HG03064 (cell line): ENCODE data around the gene INPP5A.
"Not testable (repeated sequence)": the region's sequence is repeated elsewhere in the genome, so short reads cannot be mapped to it uniquely, and the experiment has no call there.

Experiments used
- ATAC-seq: cut with Tn5 transposase; IDR thresholded peaks from one replicate; pipeline ENCODE4 v1.9.1; 2021; ENCODE audit warnings: low read depth; ENCODE audit not compliant: unreplicated experiment

The INPP5A gene

DNA sequence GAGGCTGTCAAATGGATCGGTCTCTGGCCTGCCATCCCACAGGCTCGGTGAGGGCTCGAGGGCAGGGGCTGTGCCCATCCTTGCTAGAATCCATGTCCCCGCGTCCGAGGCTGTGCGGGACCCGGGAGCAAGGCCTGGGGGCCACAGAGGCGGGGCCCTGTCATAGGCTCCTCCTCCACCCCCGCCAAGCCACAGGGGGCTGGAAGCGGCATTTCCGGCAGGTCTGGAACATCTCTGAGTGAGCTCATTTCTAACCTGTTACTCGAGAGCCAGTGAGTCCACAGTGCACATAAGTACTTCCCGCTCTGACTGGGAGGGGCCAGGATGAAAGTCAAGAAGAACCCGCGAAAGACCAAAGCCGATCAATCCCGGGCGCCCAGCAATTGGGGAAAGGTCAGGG is 190.7 kb downstream of the INPP5A start:
- no peak for ATAC-seq

DNA sequence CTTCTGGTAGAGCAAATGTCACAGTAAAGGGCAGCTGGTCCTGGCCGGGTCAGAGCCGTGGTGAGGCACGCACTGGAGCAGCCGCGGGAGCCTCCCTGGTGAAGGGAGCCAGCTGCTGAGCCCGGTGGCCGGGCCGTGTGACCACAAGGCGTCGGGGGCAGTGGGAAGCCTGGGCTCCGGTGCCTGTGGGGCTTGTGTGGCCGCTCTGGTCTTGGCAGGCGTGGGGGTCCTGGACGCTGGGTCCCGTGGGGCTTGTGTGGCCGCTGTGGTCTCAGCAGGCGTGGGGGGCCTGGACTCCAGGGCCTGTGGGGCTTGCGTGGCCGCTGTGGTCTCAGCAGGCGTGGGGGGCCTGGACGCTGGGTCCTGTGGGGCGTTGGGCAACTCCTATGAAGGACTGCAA is 191.2 kb downstream of the INPP5A start:
- ATAC-seq, result no peak

DNA sequence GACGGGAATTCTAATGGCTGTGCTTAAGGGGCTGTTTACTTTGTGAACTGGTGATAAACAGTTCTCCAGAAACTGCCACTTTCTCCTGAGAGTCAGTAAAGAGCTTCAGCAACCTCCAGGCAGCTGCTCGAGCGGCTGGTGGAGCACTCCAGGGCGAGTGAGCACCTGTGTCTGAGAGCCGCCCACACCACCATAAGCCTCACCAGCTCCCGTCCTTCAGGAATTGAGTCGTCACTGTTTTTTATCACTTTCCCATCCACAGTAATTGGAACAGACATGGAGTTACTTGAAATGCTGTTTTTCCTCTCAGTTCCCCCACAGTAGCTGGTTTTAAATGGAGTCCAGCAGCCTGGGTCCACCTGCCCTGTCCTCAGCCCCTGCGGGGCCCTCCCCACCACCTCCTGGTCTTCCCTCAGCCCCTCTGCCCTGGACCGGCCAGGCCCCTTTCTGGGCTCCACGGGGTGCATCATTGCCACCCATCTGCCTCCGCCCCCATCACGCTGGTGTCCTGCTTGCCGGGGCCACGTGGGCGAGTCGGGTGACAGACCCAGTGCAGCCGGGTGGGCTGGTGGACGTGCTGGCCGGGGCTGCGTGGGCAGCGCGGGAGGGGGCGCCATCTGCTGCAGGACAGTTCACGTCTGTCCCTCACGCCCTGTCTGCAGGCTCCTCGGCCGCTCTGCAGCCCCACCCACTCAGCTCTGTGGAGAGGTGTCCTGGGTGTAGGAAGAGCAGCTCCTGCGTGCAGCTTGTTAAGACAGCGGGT is 192.4 kb downstream of the INPP5A start:
- ATAC-seq, result no peak

DNA sequence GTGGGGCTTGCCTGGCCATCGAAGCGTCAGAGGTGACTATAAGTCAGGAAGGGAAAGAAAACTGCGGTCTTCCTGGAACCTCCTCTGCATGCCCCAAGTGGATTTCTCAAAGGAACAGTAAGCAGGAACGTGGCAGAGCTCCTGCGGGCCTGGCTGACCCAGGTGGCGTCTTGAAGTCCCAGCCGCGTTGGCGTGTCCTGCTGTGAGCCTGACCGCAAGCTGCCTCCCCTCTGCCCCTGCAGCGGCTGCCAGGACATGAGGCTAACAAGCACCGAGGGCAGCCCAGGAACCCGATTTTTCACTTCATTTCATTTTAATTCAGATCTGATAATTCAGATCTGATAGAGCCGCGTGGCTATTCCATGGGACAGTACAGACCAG is 193.0 kb downstream of the INPP5A start:
- ATAC-seq, result no peak

DNA sequence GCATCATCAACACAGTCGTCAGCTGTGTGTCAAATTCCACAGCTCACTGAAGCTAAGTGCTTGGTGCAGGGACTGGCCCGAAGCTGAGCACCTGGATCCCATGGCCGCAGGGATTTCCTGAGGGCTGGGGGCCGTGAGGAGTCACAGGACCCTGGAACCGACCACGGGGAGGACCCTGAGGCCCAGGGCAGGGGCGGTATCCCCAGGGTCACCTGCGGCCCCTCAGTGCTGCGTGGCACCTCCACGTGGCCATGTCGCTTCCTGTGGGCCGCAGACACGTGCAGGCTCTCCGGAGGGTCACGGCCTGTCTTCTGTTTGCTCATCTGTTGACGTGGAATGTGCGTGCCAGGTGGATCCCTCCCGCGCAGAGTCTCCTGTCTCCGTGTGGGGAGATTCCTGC is 194.9 kb downstream of the INPP5A start:
- no peak for ATAC-seq

DNA sequence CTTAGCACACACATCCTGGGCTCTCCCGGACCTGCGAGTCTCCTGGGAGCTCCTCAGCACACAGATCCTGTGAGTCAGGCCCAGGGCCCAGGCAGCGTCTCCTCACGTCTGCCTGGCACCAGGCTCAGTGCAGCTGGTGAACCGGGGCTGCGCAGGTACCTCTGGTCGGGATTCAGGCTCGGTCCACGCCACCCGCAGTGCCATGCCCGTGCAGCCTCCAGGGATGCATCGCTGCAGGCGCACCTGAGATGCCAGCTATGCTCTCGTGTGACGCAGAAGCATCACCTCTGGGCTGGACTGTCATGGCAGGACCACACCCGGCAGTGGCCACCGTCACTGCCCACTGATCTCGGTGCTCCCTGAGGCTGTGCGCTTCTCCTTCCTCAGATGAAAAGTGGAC is 196.3 kb downstream of the INPP5A start:
- no peak for ATAC-seq

DNA sequence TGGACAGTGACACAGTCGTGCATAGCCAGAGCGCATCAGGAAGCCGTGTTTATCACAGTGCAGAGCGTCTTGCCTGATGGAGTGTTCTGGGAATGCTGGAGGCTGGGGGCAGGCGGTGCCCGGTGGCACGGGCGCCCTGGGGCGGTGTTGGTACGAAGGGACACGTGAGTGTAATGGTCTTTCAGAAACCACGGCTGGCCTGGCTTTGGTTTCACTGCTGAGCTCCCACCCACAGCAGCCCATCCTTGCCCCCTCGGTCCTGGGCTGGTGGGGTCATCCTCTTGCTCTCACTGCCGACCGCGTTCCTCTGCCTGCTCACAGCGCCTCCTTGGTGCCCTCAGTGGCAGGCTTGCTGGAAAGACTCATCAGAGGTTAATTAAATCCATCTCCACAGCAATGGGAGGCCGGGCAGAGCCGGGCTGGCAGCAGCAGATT is 197.8 kb downstream of the INPP5A start:
- ATAC-seq, result no peak

DNA sequence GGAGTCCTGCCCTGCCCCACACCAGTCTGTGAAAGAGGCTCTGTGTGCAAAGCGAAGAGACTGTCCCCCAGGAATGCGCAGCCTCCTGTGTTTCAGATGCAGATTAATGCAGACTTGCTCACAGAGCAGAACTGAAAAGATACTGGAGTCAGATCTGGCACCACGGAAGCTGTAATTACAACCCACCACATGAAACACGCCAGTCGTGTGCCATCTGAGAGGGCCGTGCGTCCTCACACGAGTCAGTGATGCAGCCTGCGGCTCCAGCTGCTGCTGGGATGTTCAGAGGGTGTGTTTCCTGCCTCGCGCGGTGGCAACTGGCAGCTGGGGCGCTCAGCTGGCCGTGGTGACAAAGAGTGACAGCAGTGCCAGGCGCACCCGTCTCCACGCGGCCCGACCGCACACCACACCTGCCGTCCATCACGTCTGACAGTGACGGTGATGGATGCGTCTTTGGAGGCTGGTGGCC is 198.4 kb downstream of the INPP5A start:
- ATAC-seq, result no peak

DNA sequence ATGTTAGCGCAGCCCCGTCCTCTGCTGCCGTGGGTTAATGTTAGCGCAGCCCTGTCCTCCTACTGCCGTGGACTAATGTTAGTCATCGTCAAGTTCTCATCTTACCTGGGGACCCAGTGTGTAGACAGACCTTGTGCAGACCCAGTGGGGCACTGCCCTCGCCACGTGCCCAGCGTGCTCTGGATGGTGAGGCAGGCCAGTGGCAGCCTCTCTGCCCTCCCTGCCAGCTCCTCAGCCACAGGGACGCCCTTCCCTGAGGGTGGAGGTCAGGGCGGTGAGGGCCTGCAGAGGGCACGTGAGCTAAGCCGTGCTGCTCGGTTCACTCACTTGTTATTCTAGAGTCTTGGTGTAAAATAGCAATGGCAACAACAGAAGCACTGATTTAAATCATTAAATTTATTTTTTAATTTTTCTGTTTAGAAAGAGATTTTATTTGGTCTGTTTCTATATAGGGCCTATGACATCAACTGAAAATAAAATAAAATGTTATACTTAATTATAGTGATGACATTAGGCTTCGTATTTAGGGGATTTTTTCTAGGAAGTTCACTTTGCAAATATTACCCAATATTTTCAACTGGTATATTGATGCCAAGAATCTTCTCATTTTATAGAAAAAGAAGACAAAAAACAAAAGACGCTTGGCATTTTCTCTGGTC is 199.9 kb downstream of the INPP5A start:
- ATAC-seq, result no peak

DNA sequence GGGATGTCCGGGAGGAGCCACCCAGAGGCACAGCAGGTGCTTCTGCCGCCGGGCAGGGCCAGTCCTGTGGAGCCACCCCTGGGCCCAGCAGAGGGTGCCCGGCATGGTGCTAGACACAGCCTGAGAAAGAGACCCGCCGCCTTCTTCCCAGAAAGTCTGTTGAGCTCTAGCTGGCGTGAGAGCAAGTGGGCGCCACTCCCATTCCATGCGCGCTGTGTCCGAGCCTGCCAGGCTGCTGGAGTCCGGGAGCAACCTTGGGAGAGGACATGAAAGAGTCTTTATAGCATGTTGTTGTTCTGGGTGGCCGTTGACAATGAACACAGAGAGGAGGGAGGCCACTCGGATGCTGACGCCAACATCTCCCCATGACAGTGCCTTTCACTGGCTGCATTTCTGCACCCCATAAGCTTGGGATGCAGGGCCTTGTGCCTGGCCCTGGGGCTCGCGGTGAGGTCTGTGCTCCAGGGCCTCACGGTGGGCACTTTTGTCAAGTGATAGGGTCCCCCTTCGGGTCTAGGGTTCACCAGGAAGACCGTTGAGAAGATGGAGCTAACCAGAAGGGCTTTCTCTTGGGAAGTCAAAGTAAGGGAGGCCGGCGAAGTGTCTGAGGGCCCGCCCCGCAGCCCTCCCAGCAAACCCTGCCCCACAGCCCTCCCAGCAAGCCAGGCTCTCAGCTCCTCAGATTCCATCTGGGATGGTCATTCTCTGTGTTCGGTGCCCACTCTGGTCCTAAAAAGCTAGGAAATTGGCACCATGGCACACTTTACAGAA is 201.1 kb downstream of the INPP5A start:
- ATAC-seq, result no peak

DNA sequence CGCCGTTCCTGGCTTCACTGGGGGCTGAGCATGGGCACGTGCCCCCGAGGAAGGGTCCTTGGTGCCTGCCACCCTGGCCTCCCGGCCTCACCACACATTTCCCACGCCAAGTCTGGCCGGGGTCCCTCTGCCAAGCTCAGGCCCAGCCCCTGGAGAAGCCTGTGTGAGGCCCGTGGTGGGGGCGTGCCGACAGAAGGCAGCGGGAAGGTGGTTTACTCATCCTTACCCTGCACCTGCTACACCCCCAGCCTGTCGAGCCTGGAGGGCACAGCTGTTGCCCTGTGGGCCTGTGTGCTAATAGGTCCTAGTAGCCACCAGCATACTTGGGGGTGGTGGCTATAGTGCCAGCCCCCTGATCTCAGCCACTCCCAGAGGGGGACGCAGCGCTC is 201.6 kb downstream of the INPP5A start:
- no peak for ATAC-seq

DNA sequence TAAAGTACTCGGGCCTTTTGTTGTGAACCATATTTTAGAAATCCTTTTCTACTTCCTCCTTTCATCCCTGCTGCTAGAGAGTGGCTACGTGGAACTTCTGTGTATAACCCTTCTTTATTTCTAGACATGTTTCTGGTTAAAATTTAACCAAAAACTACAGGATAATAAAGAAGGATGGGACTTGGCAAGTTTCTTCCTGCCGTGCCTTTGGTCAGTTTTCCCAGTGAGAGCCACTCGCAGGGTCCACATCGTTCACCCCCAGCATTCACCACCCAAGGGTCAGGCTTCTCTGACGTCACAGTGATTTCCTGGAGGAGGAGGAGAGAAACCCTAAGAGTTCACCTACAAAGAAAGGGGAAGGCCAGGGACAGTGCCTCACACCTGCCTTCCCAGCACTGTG is 203.0 kb downstream of the INPP5A start:
- no peak for ATAC-seq

DNA sequence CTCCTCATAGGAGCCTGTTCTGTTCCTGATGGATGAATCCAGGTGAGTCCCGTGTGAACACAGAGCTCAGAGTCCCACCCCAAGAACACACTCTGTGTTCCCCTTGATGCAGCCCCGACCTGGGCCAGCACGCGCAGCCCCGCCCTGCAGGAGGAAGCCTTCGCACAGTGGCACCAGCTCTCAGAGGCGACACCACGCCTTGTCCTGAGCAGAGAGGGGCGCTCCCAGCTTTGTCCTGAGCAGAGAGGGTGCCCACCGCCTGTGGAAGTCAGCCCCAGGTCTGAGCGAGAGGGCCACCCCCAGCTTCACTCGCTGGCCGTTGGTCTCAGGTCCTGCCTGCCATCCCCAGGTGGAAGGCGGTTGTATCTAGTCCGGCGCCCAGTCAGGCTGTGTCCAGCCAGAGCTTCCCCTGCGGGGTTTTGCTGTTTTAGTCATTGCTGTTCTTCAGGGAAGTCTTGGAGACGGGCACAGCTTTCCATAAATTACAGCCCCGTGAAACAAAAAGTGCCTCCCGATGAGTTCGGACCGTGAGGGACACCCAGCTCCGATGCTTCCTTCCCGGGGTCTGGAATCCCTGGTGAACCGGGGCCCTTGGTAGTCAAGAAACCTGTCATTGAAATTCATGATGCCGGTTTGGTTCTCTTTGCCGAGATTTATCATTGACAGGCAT is 204.7 kb downstream of the INPP5A start:
- no peak for ATAC-seq

DNA sequence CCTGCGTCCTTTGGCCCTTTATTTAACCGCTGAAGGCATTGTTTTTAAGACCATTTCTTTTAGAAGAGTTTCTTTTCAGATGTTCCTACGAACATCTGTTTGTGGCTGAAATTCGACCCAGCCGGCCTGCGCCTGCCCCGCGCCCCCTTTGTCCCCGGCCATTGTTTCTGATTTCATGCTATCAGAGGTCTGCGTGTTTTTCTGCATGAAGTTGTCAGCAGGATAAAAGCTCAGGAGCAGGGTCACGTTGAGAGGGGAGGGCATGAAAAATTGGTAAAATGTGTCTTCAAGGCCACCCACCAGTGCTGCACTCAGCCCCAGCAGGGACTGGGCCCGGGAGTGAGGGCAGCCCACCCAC is 205.2 kb downstream of the INPP5A start:
- no peak for ATAC-seq

DNA sequence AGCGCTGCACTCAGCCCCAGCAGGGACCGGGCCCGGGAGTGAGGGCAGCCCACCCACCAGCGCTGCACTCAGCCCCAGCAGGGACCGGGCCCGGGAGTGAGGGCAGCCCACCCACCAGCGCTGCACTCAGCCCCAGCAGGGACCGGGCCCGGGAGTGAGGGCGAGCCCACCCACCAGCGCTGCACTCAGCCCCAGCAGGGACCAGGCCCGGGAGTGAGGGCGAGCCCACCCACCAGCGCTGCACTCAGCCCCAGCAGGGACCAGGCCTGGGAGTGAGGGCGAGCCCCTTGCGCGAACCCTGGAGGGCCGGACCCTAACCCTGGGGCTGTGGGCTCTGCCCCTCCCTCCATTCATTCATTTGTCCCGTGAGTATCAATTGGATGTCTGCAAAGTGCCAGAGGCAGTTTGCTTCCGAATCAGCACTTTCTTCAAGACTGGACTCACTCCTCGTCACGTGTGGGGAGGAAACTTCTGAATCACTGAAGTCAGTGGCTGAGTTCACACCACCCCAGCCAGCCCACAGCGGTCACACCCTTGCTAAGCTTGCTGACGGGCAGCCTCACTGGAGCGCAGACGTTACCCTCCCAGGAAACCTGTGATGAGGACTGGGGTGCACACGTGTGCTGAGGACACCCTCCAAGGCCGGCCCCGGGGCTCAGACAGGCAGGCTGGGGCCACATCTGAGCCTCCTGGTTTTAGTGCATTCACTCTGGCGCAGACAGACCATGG is 205.8 kb downstream of the INPP5A start:
- not testable (repeated sequence) for ATAC-seq

DNA sequence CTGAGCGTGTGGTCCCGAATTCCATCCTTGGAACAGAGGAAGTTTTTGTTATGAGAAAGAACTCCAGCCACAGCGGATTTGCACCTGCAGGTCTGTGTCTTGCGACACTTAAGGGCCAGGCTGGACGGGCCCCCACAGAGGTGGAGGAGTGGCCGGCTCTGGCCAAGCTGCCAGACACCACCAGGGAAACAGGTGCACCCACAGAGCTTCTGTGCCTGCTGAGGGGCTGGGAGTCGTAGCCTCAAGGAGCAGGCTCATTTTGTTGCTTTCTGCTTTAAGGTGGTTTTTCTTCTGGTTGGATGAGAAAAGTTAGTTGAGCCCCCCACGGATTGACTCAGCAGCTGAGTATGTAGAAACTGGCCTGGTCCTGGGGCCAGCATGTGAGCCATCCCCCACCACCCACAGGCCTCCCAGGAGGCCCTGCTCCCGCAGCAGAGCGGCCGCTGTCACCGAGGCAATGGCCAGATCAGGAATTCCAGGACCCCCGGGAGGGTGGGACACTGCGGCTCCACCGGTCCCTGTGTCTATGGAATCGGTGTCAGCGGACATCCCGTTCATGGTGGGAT is 206.4 kb downstream of the INPP5A start:
- ATAC-seq, result no peak

DNA sequence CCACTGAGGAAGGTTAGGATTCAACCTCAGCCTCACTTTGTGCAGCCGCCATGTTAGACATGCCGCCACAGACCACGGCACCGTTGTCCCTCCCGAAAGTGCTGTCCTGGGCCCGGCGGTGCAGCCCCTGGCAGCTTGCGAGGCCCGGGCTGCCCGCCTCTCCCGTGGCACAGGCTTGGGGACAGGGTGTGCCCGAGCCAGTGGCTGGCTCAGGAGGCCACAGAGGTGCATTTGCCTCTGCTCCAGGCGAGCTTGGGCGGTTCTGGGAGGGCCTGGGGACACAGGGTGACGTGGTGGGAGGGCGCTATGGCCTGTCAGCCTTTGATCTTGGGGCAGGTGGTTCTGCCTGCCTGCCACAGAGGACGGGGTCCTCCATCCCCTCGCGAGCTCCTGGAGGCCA is 207.3 kb downstream of the INPP5A start:
- no peak for ATAC-seq

DNA sequence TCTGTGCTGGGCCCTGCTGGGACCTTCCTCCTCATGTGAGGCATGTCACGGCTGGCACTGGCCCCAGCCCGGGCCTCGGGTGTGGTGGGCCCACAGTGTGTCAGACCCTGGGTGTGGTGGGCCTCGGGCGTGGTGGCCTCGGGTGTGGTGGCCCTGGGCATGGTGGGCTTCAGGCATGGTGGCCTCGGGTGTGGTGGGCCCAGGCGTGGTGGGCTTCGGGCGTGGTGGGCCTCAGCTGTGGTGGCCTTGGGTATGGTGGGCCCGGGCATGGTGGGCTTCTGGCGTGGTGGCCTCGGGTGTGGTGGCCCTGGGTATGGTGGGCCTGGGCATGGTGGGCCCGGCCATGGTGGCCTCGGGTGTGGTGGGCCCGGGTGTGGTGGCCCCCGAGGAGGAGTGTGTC is 207.9 kb downstream of the INPP5A start:
- no peak for ATAC-seq

DNA sequence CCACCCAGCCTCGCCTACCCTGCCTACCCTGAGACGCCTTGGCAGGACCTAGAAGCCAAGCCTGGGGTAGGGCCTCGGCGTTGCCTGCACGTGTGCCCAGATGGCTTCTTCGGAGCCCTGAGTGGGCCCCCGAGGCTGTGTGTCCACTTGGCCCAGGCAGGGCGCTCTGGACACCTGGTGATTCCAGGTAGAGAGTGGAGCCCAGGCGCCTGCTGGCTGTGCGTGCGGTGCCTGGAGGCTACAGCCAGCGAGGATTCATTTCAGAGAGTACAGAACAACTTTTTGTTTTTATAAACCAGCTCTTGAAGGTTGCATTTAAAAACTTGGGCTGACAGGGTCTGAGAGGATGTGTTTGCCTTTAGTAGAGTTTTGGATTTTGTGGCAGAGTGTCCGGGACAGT is 208.4 kb downstream of the INPP5A start:
- no peak for ATAC-seq

DNA sequence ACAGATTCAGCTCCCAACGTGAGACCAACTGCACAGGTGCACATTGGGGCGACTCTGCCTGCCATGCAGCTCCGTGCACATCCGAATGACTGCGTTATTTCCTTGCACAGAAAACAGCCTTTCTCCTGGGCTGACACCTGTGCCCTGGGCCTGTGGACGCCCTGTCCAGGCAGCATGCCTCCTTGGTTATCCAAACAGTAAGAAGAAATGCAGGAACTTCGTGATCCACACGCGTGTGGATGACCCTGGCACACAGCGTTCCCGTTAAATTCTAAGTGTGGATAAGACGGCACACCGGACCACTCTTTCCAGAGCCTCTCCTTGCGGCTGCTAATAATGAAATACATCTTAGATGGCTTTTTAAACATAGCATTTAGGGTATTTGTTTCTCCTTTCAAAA is 208.8 kb downstream of the INPP5A start:
- ATAC-seq, result no peak
